Measurements from ENCODE around the gene GOLGA8Q.
"Not testable (repeated sequence)": the region's sequence is repeated elsewhere in the genome, so short reads cannot be mapped to it uniquely, and the experiment has no call there.

The GOLGA8Q gene, protein sequence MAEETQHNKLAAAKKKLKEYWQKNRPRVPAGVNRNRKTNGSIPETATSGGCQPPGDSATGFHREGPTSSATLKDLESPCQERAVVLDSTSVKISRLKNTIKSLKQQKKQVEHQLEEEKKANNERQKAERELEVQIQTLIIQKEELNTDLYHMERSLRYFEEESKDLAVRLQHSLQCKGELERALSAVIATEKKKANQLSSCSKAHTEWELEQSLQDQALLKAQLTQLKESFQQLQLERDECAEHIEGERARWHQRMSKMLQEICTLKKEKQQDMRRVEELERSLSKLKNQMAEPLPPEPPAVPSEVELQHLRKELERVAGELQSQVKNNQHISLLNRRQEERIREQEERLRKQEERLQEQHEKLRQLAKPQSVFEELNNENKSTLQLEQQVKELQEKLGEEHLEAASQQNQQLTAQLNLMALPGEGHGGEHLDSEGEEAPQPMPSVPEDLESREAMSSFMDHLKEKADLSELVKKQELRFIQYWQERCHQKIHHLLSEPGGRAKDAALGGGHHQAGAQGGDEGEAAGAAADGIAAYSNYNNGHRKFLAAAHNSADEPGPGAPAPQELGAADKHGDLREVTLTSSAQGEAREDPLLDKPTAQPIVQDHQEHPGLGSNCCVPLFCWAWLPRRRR

DNA sequence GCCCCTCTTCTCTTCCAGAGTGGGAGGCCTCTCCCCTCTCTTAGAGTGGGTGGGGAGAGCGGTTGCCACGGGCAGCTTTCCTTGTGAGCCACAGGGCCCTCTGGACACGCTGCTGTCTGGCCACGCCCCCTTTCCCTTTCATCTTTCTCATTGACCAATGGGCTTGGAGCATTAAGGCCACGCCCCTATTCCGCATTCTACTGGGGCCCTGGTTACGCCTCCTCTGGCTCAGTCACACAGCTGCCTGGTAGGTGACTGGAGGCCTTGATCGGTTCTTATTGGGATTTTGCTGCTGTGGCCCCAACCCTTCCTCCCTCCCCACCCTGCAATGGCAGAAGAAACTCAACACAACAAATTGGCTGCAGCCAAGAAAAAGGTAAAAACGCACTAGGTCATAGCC lies at the start of gene GOLGA8Q:
TSS of gene GOLGA8Q (plus strand) at position 301 of the 400 bp plus-strand sequence. CDS start at position 329, 28 bp downstream.
- not testable (repeated sequence) for DNase-seq (ENCODE audit: low spot score)

DNA sequence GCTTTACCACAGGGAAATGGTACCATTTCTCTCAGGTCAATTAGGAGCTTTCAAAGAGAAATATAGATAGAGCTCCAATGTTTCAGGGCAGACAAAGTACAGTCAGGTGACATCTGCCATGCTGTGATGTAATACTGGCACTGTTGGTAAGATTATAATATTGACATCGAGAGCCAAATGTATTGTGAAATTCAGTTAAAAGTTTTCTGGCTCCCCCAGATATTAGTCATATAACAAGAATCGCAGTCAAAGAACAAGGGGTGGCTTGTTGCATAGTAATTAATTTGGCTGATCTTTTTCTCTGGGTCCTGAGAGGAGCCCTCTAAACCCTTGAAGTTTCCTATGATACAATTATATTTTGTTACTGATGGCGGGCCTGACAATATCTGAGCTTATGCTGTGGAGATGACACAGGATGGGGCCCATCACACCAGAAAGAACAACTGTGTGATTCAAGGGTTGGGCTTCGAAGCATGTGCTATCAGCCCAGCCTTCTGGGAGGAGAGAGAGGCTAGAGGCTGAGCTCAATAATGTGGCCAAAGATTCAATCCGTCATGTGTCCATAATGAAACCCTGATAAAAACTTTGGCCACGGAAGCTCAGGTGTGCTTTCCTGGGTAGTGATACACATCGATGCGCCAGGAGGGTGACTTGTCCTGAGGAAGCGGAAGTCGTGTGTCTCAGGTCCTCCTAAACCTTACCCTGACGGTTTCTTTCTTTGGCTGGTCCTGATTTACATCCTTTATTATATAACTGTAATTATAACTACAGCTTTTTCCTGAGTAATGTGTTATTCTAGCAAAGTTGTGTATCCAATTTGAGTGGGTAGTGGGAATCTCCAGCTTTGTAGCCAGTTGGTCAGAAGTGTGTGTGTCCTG lies 48.7 kb upstream of the GOLGA8Q start:
- not testable (repeated sequence) for DNase-seq (ENCODE audit: low spot score)

DNA sequence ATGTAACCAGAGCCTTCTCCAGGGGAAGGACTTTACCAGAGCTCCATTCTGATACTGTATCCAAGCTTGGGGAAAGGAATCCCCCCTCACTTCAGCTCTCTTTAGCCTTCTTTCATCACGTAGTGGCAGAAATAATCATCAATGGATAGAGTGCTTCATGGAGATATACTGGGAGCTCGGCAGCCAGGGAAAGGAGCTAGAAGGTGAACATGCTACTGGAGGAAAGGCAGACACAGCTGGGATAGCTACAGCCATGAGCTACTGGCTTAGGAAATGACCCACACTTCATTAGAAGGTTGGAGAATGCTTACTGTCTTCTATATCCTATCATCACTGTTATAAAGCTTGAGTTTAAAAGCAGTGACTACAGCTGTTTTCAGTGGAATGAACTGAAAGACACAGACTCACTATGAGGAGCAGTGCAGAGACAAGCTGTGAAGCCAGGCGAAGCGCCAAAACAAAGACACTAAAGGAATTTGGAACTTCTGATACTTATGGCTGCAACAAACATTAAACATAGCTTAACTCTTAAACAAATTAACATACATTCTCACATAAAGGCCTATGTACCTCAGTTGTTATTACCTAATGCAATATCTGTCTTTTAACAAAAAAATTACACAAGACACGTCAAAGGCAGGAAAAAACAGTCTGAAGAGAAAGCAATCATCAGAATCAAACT lies 47.5 kb upstream of the GOLGA8Q start:
- not testable (repeated sequence) for DNase-seq (ENCODE audit: low spot score)

DNA sequence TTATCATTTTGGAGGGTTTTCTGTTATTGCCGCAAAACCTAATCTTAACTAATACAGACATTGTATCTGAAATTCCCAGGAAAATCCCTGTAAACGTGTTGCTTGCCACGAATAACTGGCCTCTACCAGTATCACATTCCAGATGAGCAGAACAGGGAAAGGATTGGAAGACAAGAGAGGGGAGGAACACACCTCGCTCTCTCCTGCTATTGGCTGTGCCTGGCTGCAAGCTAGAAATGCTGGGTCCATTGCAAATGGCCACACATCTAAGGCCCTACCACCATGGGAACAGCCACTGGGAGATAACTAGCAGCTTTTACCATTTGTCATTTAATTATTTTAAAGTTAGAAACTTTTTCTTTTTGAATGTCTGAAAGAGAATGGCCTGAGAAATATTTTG lies 37.3 kb upstream of the GOLGA8Q start:
- DNase-seq (ENCODE audit: low spot score): not testable (repeated sequence)

DNA sequence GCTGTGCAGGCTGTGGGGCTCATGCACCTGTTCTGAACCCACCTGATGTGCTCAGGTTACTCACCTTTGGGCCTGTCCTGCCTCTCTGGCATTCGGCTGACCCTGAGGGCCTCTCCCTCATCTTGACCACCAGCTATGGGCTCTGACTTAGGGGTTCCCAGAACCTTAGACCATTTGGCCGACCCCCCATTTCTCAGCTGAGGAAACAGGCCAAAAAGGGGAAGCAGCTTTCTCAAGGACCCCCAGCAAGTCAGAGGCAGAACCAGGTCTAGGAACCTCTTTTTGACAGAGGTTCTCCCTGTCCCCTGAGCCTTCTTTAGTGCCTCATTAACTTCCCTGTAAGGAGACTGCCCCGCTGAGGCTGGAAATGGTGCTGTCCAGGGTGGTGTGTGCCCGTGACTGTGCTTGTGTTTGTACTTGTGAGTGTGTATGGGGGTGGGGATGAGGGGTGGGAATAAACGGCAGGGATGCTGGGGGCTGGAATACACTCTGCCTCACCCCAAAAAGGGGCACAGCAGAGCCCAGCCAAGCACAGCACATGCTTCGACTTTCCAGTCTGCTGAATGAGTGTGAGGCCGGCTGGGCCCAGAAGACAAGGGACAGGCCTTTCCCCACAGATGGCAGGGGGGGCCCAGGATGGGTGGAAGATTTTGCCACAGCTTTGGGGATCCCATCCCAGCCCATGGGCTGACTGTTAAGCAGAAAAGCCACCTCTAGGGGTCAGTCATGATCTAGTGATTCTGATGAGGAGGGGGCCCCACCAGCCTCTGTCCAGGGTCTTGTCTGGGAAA lies 28.2 kb upstream of the GOLGA8Q start:
- DNase-seq (ENCODE audit: low spot score): not testable (repeated sequence)

DNA sequence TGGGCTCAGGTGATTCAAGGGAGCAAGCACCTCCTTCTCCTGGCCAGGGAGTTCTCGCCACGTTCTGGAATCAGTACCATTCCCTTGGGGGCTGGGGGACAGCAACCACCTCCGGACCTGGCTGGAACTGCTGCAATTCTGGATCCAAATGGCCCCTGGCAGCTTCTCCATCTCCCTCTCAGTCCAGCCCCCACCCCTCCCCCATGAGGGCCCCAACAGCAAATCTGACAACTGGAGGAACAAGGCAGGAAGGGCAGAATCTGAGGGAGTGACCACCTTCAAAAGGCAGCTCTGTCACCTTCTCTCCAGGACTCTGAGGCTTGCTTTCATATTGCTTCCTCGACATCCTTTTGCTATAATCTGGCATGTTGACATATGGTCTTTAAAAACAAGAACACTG lies 25.9 kb upstream of the GOLGA8Q start:
- not testable (repeated sequence) for DNase-seq (ENCODE audit: low spot score)

DNA sequence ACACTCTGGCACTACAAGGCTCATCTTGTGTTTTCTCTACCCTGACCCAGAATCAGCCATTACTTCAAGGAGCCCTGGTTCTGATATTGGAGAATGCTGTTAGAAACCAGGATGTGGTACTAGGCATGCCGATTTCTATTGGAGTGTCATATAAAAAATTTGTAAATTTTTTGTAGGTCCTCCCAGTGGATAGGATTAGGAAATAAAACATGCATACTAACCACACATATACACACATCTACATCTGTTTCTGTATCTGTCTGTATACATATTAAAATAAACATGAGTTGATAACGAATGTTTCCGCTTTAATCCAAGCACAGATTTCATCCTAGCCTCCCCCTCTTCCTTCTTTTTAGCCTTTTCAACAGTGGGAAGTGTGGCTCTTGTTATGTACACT lies 22.8 kb upstream of the GOLGA8Q start:
- not testable (repeated sequence) for DNase-seq (ENCODE audit: low spot score)

DNA sequence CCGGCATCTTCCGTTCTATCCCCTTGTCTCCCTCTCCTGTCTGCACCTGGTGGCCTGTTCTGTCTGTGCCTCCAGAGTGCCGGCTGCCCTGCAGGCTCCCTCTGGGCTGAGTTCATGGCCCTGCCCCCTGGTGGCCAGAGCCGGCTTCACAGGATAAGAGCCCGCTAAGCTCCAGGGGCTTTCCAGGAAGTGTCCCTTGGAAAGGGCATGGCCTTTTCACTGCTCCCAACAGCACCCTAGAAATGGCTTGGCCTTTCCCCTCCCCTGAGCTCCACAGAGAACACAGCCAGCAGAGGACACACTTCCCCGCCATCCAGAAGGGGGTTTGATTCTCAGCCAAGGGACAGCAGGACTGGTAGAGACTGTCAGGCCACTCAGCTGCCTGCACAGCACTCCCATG lies 15.1 kb downstream of the GOLGA8Q start:
- not testable (repeated sequence) for DNase-seq (ENCODE audit: low spot score)

DNA sequence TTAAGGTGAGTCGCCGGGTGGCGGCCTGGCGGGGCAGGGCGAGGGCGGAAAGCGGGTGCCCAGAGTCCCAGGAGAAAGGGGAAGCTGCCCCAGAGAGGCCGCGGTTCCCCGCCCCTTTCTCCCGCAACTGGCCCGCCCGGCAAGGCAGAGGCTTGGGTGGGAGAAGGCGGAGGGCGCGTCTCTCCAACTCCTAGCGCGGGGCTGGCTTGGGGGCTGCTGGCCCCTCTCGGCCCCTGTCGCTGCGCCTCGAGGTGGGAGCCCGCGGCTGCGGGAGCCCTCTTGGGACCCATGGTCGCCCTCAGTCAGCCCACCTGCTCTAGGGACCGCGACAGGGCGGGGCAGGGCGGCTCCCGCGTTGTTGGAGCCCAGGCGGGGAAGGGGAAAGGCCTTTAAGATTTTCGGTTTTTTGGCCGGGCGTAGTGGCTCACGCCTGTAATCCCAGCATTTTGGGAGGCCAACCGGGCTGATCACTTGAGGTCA lies 21.2 kb downstream of the GOLGA8Q start:
- DNase-seq (ENCODE audit: low spot score): not testable (repeated sequence)

DNA sequence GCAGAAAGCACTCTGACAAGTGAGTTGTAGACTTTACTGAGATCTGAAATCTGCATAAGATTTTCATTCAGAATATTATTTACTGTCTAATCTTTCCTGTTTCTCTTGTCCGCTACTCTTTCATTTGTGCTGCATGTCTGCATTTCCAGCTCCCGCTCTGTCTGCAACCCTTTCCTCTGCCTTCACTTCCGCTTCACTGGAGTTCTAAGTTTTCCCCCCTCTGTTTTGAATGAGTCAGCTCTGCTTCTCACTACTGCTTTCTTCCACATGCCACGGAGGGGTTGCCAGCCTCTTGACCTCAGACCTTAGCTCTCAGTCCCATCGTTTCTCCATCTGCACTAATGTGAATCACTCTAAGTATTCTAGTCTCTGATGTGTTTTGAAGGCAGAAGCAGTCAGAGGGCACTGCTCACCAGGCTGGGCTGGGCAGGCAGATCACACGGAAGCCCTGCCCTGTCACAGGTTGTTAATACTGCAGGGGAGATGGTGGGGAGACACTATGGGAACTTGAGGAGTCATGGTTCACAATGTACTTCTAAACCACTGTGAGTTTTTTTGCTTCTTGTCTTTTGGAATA lies 27.6 kb downstream of the GOLGA8Q start:
- not testable (repeated sequence) for DNase-seq (ENCODE audit: low spot score)

DNA sequence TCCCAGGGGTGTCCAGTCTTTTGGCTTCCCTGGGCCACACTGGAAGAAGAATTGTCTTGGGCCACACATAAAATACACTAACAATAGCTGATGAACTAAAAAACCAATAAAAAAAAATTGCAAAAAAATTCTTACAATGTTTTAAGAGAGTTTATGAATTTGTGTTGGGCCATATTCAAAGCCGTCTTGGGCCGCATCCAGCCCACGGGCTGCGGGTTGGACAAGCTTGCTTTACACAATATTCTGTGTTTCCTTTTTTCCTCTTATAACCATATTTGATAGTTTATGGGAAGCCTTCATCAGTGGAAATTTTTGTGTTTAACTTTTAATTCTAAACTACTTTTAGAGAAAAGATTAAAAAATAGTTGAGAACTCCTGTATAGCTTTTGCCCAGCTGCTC lies 28.9 kb downstream of the GOLGA8Q start:
- not testable (repeated sequence) for DNase-seq (ENCODE audit: low spot score)

DNA sequence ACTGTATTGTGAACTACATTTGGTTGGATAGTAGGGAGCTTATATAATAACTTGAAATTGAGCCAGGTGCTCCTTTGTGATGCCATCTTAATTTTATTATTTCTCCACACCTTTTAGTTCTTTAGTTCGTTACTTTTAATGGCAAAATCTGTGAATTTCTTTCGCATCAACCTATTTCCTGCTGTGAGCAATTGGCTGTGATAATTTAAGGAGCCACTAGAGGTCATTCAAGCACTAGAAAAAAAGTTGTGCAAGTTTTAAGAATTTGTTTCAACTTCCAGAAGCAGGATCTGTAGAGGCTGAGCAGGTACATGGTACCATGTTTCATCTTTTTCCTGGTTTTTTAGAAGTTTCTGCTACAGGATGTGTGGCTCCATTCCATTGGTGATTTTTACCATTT lies 47.1 kb downstream of the GOLGA8Q start:
- DNase-seq (ENCODE audit: low spot score): not testable (repeated sequence)

DNA sequence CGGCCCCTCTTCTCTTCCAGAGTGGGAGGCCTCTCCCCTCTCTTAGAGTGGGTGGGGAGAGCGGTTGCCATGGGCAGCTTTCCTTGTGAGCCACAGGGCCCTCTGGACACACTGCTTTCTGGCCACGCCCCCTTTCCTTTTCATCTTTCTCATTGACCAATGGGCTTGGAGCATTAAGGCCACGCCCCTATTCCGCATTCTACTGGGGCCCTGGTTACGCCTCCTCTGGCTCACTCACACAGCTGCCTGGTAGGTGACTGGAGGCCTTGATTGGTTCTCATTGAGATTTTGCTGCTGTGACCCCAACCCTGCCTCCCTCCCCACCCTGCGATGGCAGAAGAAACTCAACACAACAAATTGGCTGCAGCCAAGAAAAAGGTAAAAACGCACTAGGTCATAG lies 51.9 kb downstream of the GOLGA8Q start, which contains the start of gene GOLGA8H:
TSS of gene GOLGA8H (plus strand) at position 233 of the 400 bp plus-strand sequence. CDS start at position 331, 98 bp downstream.
- not testable (repeated sequence) for DNase-seq (ENCODE audit: low spot score)
